Stimulated activated memory B cell treated with anti-CD40 and anti-IgM and Interleukin-4, amounts not matched to agents 10 μg/mL and 1 μg/mL and 100 μg/mL, for 72 hours (primary cell): ENCODE data around the gene FLNB.

Experiments used
- ATAC-seq: fragments of 150-1000 bp; cut with Tn5 transposase; 2 replicates; pipeline ENCODE4 v1.10.0; 2021
- H3K27ac Mint-ChIP-seq: one replicate; pipeline ENCODE4 v1.8.0; 2022; ENCODE audit warnings: mild to moderate bottlenecking, mixed read lengths
- H3K27me3 Mint-ChIP-seq: one replicate; pipeline ENCODE4 v1.8.0; 2022; ENCODE audit warnings: mixed read lengths
- H3K36me3 Mint-ChIP-seq: one replicate; pipeline ENCODE4 v1.8.0; 2022; ENCODE audit warnings: mixed read lengths
- H3K4me1 Mint-ChIP-seq: one replicate; pipeline ENCODE4 v1.8.0; 2022; ENCODE audit warnings: mixed read lengths
- H3K4me3 Mint-ChIP-seq: one replicate; pipeline ENCODE4 v1.8.0; 2022; ENCODE audit warnings: mild to moderate bottlenecking, moderate library complexity, mixed read lengths
- H3K9me3 Mint-ChIP-seq: one replicate; pipeline ENCODE4 v1.8.0; 2022; ENCODE audit warnings: mixed read lengths

FLNB gene

DNA sequence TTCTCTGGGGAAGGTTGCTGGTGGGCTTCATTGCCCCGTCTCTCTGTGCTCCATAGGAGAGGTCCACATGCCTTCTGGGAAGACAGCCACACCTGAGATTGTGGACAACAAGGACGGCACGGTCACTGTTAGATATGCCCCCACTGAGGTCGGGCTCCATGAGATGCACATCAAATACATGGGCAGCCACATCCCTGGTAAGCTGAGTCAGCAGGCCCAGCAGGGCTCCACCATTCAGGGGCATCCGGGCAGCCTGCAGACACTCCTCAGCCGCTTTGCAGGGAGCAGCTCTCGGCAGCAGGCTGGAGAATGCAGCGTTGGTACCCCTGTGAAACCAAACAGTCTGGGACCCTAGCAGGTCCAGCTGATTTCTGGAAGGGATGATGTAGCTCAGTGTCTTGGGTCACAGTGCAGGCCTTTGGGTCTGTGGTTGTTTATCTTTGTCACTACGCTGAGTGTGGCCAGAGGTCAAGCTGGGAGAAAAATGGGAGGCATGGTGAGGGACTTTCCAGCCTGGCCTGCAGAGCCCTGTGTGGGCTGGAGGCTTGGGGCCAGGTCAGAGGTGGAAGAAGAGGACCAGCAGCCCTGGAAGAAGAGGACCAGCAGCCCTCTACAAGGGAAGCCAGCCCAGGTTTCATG, 135.3 kb downstream of the FLNB start:
- H3K36me3 Mint-ChIP-seq = peaks cover 75% of the 10 kb centered on the region
- H3K27me3 Mint-ChIP-seq = no peaks in the 10 kb centered on the region
- H3K27ac Mint-ChIP-seq = no peak overlapping the region
- H3K4me1 Mint-ChIP-seq = no peaks in the 10 kb centered on the region
- no peak overlapping the region for H3K4me3 Mint-ChIP-seq
- H3K9me3 Mint-ChIP-seq = no peaks in the 10 kb centered on the region
- ATAC-seq = no peak

GRCh38 chr3:58144478-58145325, 136.5 kb downstream of the FLNB start:
- ATAC-seq = no peak
- H3K9me3 Mint-ChIP-seq = no peaks in the 10 kb centered on the region
- H3K36me3 Mint-ChIP-seq = peaks cover 75% of the 10 kb centered on the region
- H3K4me1 Mint-ChIP-seq = no peaks in the 10 kb centered on the region
- no peaks in the 10 kb centered on the region for H3K27me3 Mint-ChIP-seq
- no peak overlapping the region for H3K27ac Mint-ChIP-seq
- no peak overlapping the region for H3K4me3 Mint-ChIP-seq

DNA sequence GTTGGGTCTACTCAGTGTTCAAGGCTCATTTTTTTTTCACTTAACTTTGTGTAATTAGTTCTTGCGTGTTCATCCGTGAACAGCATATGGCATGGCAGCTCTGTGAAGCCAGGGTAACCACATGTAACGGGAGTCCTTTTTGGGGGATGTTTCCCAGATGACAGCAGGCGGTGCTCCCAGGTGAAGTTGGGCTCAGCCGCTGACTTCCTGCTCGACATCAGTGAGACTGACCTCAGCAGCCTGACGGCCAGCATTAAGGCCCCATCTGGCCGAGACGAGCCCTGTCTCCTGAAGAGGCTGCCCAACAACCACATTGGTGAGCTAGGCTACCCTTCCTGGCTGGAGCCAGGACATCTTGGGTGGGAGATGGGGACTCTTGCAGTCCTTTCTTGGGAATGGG, 139.8 kb downstream of the FLNB start:
- H3K36me3 Mint-ChIP-seq = peaks cover 61% of the 10 kb centered on the region
- ATAC-seq = no peak
- H3K4me1 Mint-ChIP-seq = no peaks in the 10 kb centered on the region
- H3K9me3 Mint-ChIP-seq = no peaks in the 10 kb centered on the region
- H3K27ac Mint-ChIP-seq = no peak overlapping the region
- no peaks in the 10 kb centered on the region for H3K27me3 Mint-ChIP-seq
- H3K4me3 Mint-ChIP-seq = no peak overlapping the region

DNA sequence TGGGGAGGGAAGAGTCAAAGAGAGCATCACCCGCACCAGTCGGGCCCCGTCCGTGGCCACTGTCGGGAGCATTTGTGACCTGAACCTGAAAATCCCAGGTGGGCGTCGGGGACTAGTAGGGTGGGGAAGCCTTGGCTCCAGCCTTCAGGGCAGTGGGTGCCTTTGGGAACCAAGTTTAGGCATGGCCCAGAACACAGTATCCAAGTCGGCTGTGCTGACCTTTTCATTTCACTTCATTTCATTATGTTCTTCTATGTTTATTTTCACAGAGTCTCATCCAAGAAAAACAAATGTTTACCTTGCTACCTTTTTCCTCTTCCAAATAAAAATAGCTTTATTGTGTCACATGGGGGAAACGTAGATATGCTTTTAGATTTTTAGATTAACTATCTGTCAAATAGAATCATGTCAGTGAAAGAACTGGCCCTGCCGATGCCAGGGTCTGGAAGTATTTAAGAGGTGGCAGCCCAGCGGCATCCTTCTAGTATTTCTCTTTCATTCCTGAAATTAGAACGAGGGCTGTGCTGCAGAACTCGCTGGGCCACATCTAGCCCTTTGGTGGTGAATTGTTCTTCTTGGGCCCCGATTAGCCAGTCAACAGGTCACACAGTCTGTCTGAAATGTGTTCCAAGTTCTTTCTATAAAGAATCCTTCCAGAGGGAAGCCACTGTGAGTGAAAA, 142.0 kb downstream of the FLNB start:
- Mint-ChIP-seq H3K27ac (no peak overlapping the region), H3K4me3 (no peak overlapping the region), H3K9me3 (no peaks in the 10 kb centered on the region), H3K4me1 (no peaks in the 10 kb centered on the region), H3K36me3 (peaks cover 74% of the 10 kb centered on the region), H3K27me3 (no peaks in the 10 kb centered on the region)
- ATAC-seq = no peak

DNA sequence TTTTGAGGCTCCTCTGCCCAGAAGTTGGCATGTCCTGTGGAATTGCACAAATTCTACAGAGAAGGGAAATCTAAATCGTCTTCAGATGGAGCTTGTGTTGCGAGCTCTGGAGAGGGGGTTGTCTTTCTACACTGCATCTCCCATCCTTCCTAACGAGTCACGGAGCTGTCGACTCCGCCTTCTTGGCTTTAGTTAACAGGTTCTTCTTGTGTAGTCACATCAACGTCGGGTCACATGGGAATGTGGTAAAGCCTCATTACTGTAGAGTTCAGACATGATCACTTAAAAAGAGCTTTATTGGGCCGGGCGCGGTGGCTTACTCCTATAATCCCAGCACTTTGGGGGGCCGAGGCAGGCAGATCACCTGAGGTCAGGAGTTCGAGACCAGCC, 142.6 kb downstream of the FLNB start:
- Mint-ChIP-seq H3K27me3 (no peaks in the 10 kb centered on the region), H3K27ac (no peak overlapping the region), H3K36me3 (peaks cover 73% of the 10 kb centered on the region), H3K4me1 (no peaks in the 10 kb centered on the region), H3K4me3 (no peak overlapping the region), H3K9me3 (no peaks in the 10 kb centered on the region)
- no peak for ATAC-seq

DNA sequence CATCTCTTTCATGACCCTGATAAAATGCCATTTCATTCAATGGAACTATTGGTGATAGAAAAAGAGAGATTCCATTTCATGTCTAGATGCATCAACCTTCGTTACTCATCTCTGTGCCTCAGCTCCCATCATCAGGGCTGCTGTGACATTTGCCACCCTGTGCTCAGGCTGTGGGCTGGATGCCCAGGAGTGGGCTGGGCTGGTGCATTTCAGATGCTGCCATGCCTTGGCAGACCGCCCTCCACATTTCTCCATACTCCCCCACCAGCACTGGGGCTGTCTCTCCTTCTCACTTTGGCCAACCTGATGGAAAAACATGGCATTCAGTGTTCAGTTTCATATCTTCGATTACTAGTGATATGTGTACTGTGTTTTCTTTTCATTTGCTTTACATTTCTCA, 143.4 kb downstream of the FLNB start:
- Mint-ChIP-seq H3K9me3 (no peaks in the 10 kb centered on the region), H3K36me3 (peaks cover 68% of the 10 kb centered on the region), H3K27me3 (no peaks in the 10 kb centered on the region), H3K27ac (no peak overlapping the region), H3K4me1 (no peaks in the 10 kb centered on the region), H3K4me3 (no peak overlapping the region)
- no peak for ATAC-seq

- no peaks in the 10 kb centered on the region for H3K9me3 Mint-ChIP-seq
Measured at GRCh38 chr3:58152225-58153015, 144.2 kb downstream of the FLNB start.

DNA sequence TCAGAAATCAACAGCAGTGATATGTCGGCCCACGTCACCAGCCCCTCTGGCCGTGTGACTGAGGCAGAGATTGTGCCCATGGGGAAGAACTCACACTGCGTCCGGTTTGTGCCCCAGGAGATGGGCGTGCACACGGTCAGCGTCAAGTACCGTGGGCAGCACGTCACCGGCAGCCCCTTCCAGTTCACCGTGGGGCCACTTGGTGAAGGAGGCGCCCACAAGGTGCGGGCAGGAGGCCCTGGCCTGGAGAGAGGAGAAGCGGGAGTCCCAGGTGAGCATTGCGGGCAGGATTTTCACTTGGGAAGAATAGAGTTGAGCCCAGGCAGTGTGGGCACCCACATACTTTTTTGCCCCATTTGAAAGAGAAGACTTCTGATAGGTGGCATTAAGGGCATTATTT, 145.1 kb downstream of the FLNB start:
- no peak overlapping the region for H3K4me3 Mint-ChIP-seq
- no peaks in the 10 kb centered on the region for H3K4me1 Mint-ChIP-seq
- no peaks in the 10 kb centered on the region for H3K9me3 Mint-ChIP-seq
- no peaks in the 10 kb centered on the region for H3K27me3 Mint-ChIP-seq
- no peak overlapping the region for H3K27ac Mint-ChIP-seq
- H3K36me3 Mint-ChIP-seq = peaks cover 54% of the 10 kb centered on the region
- ATAC-seq = no peak

More at GRCh38 chr3:58152225-58153015, 144.2 kb downstream of the FLNB start:
- peaks cover 62% of the 10 kb centered on the region for H3K36me3 Mint-ChIP-seq
- H3K27ac Mint-ChIP-seq = no peak overlapping the region
- H3K4me1 Mint-ChIP-seq = no peaks in the 10 kb centered on the region
- no peak for ATAC-seq
- no peak overlapping the region for H3K4me3 Mint-ChIP-seq
- H3K27me3 Mint-ChIP-seq = no peaks in the 10 kb centered on the region

DNA sequence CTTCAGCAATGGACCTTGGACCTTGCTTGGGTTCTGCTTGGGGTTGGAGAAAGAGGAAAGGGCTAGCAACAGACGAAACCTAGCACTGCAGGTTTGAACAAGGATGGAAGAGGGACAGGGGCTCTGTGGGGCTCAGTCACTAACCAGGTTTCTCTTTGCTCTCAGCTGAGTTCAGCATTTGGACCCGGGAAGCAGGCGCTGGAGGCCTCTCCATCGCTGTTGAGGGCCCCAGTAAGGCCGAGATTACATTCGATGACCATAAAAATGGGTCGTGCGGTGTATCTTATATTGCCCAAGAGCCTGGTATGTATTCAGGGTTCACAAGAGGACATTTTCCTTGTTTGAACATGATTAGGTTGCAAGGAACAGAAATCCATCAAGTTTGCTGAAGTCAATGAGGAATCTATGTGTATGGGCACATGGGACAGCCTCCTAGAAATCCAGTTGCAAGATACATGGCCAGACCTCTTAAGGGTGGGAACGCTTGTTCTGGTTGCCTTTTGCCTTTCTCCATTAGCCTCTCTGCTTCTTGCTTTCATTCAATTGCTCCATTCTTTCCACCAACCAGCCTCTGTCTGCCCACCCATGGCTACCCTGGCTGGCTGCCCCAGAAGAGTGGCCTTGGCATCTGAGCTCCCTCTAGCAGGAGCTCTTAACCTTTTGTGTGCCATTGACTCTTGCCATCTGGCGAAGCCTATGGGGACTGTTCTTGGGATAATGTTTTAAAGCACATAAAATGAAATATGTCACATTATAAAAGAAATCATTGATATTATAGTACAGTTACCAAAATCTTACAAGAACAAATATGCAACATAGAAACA, 146.6 kb downstream of the FLNB start:
- H3K36me3 Mint-ChIP-seq = peaks cover 46% of the 10 kb centered on the region
- H3K27ac Mint-ChIP-seq = no peak overlapping the region

DNA sequence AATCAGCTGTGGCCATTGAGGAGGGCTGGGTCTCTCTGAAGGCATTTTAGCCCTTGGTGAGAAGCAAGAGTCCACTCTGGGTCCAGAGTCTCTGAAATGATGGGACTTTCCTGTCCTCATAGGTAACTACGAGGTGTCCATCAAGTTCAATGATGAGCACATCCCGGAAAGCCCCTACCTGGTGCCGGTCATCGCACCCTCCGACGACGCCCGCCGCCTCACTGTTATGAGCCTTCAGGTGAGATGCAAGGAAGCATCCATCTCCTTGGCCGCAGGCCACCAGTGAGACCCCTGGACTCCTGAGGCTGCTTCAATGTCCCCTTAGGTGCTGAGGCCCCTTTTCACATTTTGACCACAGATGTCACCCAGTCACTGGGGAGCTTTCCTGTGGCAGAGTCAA, 147.6 kb downstream of the FLNB start:
- no peaks in the 10 kb centered on the region for H3K9me3 Mint-ChIP-seq
- H3K4me1 Mint-ChIP-seq = no peaks in the 10 kb centered on the region
- H3K27me3 Mint-ChIP-seq = no peaks in the 10 kb centered on the region
- no peak overlapping the region for H3K4me3 Mint-ChIP-seq
- peaks cover 50% of the 10 kb centered on the region for H3K36me3 Mint-ChIP-seq
- no peak for ATAC-seq
- no peak overlapping the region for H3K27ac Mint-ChIP-seq

More for the DNA sequence above, 146.6 kb downstream of the FLNB start:
- H3K4me3 Mint-ChIP-seq = no peak overlapping the region
- H3K9me3 Mint-ChIP-seq = no peaks in the 10 kb centered on the region
- ATAC-seq = no peak
- no peaks in the 10 kb centered on the region for H3K27me3 Mint-ChIP-seq
- no peaks in the 10 kb centered on the region for H3K4me1 Mint-ChIP-seq

- H3K27ac Mint-ChIP-seq = no peak overlapping the region
- peaks cover 56% of the 10 kb centered on the region for H3K36me3 Mint-ChIP-seq
- no peaks in the 10 kb centered on the region for H3K9me3 Mint-ChIP-seq
- no peaks in the 10 kb centered on the region for H3K27me3 Mint-ChIP-seq
- H3K4me3 Mint-ChIP-seq = no peak overlapping the region
- no peak for ATAC-seq
- H3K4me1 Mint-ChIP-seq = no peaks in the 10 kb centered on the region
Measured at GRCh38 chr3:58157700-58158099, 149.5 kb downstream of the FLNB start.

- H3K36me3 Mint-ChIP-seq = peaks cover 57% of the 10 kb centered on the region
- H3K27me3 Mint-ChIP-seq = no peaks in the 10 kb centered on the region
- no peak for ATAC-seq
- no peak overlapping the region for H3K4me3 Mint-ChIP-seq
- H3K9me3 Mint-ChIP-seq = no peaks in the 10 kb centered on the region
- no peaks in the 10 kb centered on the region for H3K4me1 Mint-ChIP-seq
- H3K27ac Mint-ChIP-seq = no peak overlapping the region
Measured at GRCh38 chr3:58158442-58159153, 150.4 kb downstream of the FLNB start.

DNA sequence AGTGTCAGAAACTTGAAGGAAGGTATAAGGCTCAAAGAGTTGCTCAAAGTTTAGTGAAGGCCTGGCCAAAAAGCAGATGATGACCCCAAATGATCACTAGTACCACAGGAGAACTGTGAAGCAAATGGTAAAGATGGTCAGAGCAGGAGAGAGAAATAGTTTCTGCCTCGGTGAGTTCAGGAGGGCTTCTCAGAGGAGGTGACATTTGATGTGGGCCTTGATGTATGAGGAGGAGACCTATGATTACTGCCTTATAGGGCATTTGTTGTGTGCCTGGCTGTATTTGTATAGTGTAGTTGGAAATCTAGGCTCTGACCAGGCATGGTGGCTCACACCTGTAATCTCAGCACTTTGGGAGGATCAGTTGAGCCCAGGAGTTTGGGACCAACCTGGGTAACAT, 152.2 kb downstream of the FLNB start:
- H3K4me3 Mint-ChIP-seq = no peak overlapping the region
- H3K36me3 Mint-ChIP-seq = peaks cover 52% of the 10 kb centered on the region
- H3K27ac Mint-ChIP-seq = no peak overlapping the region
- no peaks in the 10 kb centered on the region for H3K9me3 Mint-ChIP-seq
- ATAC-seq = no peak
- H3K27me3 Mint-ChIP-seq = no peaks in the 10 kb centered on the region
- no peaks in the 10 kb centered on the region for H3K4me1 Mint-ChIP-seq
